ENCODE measurements around the gene SPTBN4.
A peak's percentile ranks its signal among the peaks of the same experiment; 100 is the strongest.

The SPTBN4 gene

DNA sequence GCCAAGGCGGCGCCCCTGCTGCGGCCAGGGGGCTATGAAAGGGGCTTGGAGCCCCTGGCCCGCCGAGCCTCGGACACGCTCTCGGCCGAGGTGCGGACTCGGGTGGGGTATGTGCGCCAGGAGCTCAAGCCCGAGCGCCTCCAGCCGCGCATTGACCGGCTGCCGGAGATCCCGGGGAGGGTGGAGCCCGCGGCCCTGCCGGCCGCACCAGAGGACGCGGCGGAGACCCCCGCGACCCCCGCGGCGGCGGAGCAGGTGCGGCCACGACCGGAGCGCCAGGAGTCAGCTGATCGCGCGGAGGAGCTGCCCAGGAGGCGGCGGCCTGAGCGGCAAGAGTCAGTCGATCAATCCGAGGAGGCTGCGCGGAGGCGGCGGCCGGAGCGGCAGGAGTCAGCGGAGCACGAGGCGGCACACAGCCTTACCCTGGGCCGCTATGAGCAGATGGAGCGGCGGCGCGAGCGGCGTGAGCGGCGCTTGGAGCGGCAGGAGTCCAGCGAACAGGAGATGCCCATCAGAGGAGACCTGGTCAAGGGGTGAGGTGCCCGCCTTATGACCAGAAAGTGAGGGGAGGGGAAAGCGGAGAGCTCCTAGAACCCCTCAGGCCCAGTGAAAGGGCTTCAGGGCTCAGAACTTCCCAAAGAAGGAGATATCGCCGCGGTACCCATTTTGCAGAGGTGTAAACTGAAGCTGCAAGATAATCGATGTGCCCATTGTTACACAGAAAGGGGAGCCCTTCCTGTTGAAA lies 101.1 kb downstream of the SPTBN4 start:
- no peak for DNase-seq (ENCODE audit: low read depth)
- TF ChIP-seq, protein P1, sequence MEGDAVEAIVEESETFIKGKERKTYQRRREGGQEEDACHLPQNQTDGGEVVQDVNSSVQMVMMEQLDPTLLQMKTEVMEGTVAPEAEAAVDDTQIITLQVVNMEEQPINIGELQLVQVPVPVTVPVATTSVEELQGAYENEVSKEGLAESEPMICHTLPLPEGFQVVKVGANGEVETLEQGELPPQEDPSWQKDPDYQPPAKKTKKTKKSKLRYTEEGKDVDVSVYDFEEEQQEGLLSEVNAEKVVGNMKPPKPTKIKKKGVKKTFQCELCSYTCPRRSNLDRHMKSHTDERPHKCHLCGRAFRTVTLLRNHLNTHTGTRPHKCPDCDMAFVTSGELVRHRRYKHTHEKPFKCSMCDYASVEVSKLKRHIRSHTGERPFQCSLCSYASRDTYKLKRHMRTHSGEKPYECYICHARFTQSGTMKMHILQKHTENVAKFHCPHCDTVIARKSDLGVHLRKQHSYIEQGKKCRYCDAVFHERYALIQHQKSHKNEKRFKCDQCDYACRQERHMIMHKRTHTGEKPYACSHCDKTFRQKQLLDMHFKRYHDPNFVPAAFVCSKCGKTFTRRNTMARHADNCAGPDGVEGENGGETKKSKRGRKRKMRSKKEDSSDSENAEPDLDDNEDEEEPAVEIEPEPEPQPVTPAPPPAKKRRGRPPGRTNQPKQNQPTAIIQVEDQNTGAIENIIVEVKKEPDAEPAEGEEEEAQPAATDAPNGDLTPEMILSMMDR (IDR thresholded peaks at IDR 0.05; ENCODE audit: low read length, missing control alignments) = no peak
- peak overlapping the region; percentile 21 for H3K4me3 ChIP-seq (replicated peaks; ENCODE audit: low read depth, low read length)

DNA sequence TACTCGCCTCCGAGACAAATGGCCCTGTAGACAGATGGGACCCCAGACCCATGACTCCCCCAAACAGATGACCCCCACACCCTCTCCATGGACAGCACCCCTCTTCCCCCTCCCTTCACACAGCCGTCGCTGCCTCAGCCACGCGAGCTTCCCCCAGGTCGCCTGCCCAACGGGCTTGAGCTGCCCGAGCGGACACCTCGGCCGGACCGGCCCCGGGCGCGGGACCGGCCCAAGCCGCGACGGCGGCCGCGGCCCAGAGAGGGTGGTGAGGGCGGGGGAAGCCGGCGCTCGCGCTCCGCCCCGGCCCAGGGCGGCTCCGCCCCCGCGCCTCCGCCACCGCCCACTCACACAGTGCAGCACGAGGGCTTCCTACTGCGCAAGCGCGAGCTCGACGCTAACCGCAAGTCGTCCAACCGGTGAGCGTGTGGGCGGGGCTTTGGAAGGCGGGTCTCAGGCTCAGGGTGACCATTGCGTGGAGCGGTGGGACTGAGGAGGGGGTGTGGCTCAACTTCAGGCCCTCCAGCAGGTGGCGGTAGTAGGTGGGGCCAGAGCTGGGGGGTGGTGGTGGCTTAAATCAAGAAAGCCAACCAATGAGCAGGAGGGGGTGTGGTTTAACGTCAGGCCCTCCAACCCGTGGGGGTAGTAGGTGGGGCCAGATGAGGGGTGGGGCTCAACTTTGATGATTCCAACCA lies 103.7 kb downstream of the SPTBN4 start:
- TF ChIP-seq, protein P1 (IDR thresholded peaks at IDR 0.05; ENCODE audit: low read length, missing control alignments) = no peak
- peak overlapping the region; percentile 59 for H3K4me3 ChIP-seq (replicated peaks; ENCODE audit: low read depth, low read length)
- peak; percentile 100 for DNase-seq (ENCODE audit: low read depth)

DNA sequence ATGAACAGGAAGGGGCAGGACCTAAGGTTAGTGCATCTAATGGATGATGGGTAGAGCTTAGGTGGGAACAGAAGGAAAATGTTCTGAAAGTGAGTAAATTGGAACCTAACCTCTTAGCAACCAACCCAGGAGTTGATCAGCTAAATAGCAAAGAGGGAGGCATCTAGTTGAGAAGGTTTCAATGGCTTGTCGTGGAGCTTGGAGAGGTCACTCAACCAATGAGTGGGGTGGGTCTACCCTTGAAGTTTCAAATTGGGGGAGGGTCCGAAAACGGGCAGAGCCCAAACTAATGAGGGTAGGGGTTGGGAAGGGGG lies 104.2 kb downstream of the SPTBN4 start:
- peak overlapping the region; percentile 7 for H3K4me3 ChIP-seq (replicated peaks; ENCODE audit: low read depth, low read length)
- TF ChIP-seq, protein P1 (IDR thresholded peaks at IDR 0.05; ENCODE audit: low read length, missing control alignments) = no peak
- no peak for DNase-seq (ENCODE audit: low read depth)

DNA sequence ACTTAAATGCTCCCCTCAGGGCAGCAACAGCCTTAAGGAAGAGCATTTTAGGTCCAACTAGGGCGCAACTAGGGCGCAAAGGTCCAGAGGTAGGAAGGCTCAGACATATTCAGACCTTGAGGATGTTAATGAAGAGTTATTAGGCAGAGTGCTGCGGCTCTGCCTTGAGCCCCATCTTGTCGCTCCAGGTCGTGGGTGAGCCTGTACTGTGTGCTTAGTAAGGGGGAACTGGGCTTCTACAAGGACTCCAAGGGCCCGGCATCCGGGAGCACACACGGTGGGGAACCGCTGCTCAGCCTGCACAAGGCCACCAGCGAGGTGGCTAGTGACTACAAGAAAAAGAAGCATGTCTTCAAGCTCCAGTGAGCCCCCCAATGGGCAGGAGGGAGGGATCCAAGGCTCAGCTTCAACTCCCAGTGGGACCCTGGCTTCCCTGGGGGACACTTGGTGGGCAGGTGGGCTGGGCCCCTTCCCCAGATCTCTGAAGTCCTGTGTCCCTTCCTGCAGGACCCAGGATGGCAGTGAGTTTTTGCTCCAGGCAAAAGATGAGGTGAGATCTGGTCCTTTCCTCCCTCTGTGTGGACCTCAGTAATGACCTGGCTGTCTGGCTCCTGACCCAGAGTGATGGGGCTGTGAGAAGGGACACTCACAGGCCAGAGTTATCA lies 105.2 kb downstream of the SPTBN4 start:
- TF ChIP-seq, protein P1 (IDR thresholded peaks at IDR 0.05; ENCODE audit: low read length, missing control alignments) = no peak
- no peak overlapping the region for H3K4me3 ChIP-seq (replicated peaks; ENCODE audit: low read depth, low read length)
- DNase-seq (ENCODE audit: low read depth) = no peak

DNA sequence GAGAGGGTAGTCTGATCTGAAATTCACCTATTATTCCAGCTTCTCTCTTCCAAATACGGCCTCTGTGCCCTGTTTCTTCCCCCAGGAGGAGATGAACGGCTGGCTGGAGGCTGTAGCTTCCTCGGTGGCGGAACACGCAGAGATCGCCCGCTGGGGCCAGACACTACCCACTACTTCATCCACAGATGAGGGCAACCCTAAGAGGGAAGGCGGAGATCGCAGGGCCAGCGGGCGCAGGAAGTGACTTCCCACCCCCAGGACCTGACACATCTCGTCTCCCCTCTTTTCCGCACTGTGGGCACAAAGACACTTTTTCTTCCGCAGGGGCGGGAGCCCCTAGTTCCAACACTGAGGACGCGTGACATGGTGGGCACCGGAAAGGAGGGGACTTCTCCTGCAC lies 108.5 kb downstream of the SPTBN4 start:
- TF ChIP-seq, protein P1 (IDR thresholded peaks at IDR 0.05; ENCODE audit: low read length, missing control alignments) = no peak
- DNase-seq (ENCODE audit: low read depth) = no peak
- no peak overlapping the region for H3K4me3 ChIP-seq (replicated peaks; ENCODE audit: low read depth, low read length)

DNA sequence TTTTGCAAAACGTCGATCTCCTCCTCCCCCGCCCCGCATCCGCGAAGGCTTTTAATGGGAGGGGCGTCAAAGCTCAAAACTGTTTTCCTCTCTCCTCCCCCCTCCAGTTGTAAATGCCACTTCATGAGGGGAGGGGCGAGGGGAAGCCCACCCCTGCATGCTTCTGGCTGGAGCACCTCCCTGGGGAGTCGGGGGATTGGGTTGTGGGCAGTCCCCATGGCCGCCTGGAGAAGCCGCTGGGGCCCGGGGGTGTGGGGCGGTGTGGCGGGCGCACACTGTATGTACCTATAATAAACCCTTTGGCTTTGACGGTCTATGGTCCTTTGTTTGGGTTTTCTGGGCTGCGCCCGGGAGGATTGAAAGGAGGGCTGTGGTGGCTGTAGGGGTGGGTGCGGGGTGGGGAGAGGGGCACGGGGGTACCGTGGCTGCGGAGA lies 109.4 kb downstream of the SPTBN4 start:
- TF ChIP-seq, protein P1 (IDR thresholded peaks at IDR 0.05; ENCODE audit: low read length, missing control alignments) = no peak
- DNase-seq (ENCODE audit: low read depth) = no peak
- peak overlapping the region; percentile 93 for H3K4me3 ChIP-seq (replicated peaks; ENCODE audit: low read depth, low read length)

Measured in fibroblast of pulmonary artery (primary cell).